ENCODE results near the gene RFX2. TPM values are rescaled to one million over a fixed set of nuclear protein-coding genes. Genes with fewer than 3 reads are reported as not detected.
"Not testable (repeated sequence)": the region's sequence is repeated elsewhere in the genome, so short reads cannot be mapped to it uniquely, and the experiment has no call there.

RFX2 gene
- total RNA-seq, 1 donor from 2014 or later, result 8.3 TPM

GRCh38 chr19:6032381-6032780, 77.9 kb downstream of the RFX2 start:
- intact Hi-C loops (cut with DNase I), result no loop called here
- DNase-seq (no peak), ATAC-seq (ENCODE audit: poor library complexity) (no peak)

- intact Hi-C loops (cut with DNase I), result no loop called here
- DNase-seq (no peak), ATAC-seq (ENCODE audit: poor library complexity) (no peak)
Observed at GRCh38 chr19:6030214-6030507, 80.1 kb downstream of the RFX2 start.

- no peak for DNase-seq
- intact Hi-C loops (cut with DNase I), result loop anchor here (10.0 kb wide), 1 partner anchor 252 kb away; no protein-coding TSS in a partner anchor
- ATAC-seq (ENCODE audit: poor library complexity), result no peak
Observed at GRCh38 chr19:6026390-6027227, 83.7 kb downstream of the RFX2 start.

GRCh38 chr19:6024756-6025155, 85.5 kb downstream of the RFX2 start:
- ATAC-seq (ENCODE audit: poor library complexity); DNase-seq: not testable (repeated sequence)
- intact Hi-C loops (cut with DNase I), result loop anchor here (10.0 kb wide), 1 partner anchor 250 kb away; no protein-coding TSS in a partner anchor

GRCh38 chr19:6023936-6024335, 86.4 kb downstream of the RFX2 start:
- intact Hi-C loops (cut with DNase I), result loop anchor here (2.0 to 10.0 kb wide), 2 partner anchors 37 to 249 kb away; no protein-coding TSS in a partner anchor
- DNase-seq (no peak), ATAC-seq (ENCODE audit: poor library complexity) (no peak)

- ATAC-seq (ENCODE audit: poor library complexity), result peak; percentile 18
- no peak for DNase-seq
- intact Hi-C loops (cut with DNase I), result loop anchor here (2.0 to 10.0 kb wide), 2 partner anchors 36 to 248 kb away; no protein-coding TSS in a partner anchor
Observed at GRCh38 chr19:6023085-6023682, 87.1 kb downstream of the RFX2 start.

- no peak for DNase-seq
- ATAC-seq (ENCODE audit: poor library complexity), result peak; percentile 7
- intact Hi-C loops (cut with DNase I), result loop anchor here (2.0 to 10.0 kb wide), 2 partner anchors 36 to 248 kb away; no protein-coding TSS in a partner anchor
Observed at GRCh38 chr19:6022570-6023064, 87.7 kb downstream of the RFX2 start.

GRCh38 chr19:6021878-6022569, 88.3 kb downstream of the RFX2 start:
- intact Hi-C loops (cut with DNase I), result loop anchor here (2.0 to 10.0 kb wide), 2 partner anchors 35 to 247 kb away; no protein-coding TSS in a partner anchor
- peak; percentile 79 for DNase-seq

GRCh38 chr19:6020972-6021805, 89.1 kb downstream of the RFX2 start:
- no peak for ATAC-seq (ENCODE audit: poor library complexity)
- DNase-seq, result no peak
- intact Hi-C loops (cut with DNase I), result loop anchor here (10.0 kb wide), 1 partner anchor 246 kb away; no protein-coding TSS in a partner anchor

More at GRCh38 chr19:6021878-6022569, 88.3 kb downstream of the RFX2 start:
- ATAC-seq (ENCODE audit: poor library complexity), result peak; percentile 95

- ATAC-seq (ENCODE audit: poor library complexity) (no peak), DNase-seq (no peak)
- intact Hi-C loops (cut with DNase I), result loop anchor here (10.0 kb wide), 1 partner anchor 246 kb away; no protein-coding TSS in a partner anchor
Observed at GRCh38 chr19:6020166-6020882, 90.0 kb downstream of the RFX2 start.

- intact Hi-C loops (cut with DNase I), result no loop called here
- no peak for DNase-seq
- ATAC-seq (ENCODE audit: poor library complexity), result no peak
Observed at GRCh38 chr19:6018786-6019185, 91.5 kb downstream of the RFX2 start.

GRCh38 chr19:6017576-6017975, 92.7 kb downstream of the RFX2 start:
- ATAC-seq (ENCODE audit: poor library complexity), result no peak
- intact Hi-C loops (cut with DNase I), result no loop called here
- DNase-seq, result peak; percentile 13

GRCh38 chr19:6015841-6016545, 94.3 kb downstream of the RFX2 start:
- intact Hi-C loops (cut with DNase I), result no loop called here
- ATAC-seq (ENCODE audit: poor library complexity) (no peak), DNase-seq (no peak)

- no peak for ATAC-seq (ENCODE audit: poor library complexity)
- intact Hi-C loops (cut with DNase I), result no loop called here
- DNase-seq, result peak; percentile 12
Observed at GRCh38 chr19:6014551-6015135, 95.7 kb downstream of the RFX2 start.

- ATAC-seq (ENCODE audit: poor library complexity), result no peak
- intact Hi-C loops (cut with DNase I), result no loop called here
Observed at GRCh38 chr19:6012426-6013170, 97.7 kb downstream of the RFX2 start.

GRCh38 chr19:6011794-6012193, 98.5 kb downstream of the RFX2 start:
- DNase-seq, result peak; percentile 13
- intact Hi-C loops (cut with DNase I), result no loop called here
- no peak for ATAC-seq (ENCODE audit: poor library complexity)

More at GRCh38 chr19:6012426-6013170, 97.7 kb downstream of the RFX2 start:
- peak; percentile 7 for DNase-seq

All from Right ventricle myocardium superior (tissue), 1 donor.